ENCODE measurements around the gene MUC3A. TPM values are rescaled to one million over a fixed set of nuclear protein-coding genes. Genes with fewer than 3 reads are reported as not detected.
"Not testable (repeated sequence)": the region's sequence is repeated elsewhere in the genome, so short reads cannot be mapped to it uniquely, and the experiment has no call there.

The MUC3A gene
- total RNA-seq, 1 experiment from 2014 or later = 29.2 TPM

DNA sequence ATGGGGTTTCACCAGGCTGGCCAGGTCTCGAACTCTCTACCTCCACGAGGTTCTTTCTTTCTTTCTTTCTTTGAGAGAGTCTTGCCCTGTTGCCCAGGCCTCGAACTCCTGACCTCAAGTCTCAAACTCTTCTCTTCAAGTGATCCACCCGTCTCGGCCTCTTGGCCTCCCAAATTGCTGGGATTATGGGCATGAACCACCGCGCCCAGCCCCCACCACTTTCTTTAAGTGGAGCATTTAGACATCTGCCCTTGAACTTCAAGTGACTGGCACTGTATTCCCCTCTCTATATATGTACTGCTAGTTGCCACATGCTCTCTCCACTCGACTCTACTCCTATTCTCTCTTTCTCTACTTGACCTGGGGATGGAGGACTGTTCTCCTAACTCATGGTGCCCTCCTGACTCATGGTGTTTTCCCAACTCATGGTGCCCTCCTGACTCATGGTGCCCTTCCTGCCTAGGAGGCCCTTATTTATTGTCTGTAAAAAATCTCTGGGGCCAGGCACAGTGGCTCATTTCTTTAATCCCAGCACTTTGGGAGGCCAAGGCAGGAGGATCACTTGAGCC lies 34.4 kb upstream of the MUC3A start:
- Histone ChIP-seq H4K91ac (ENCODE audit: insufficient read length, low read depth, low read length) (no peak overlapping the region), H3K4me2 (ENCODE audit: insufficient read depth, insufficient read length, low read length) (no peak overlapping the region), H2BK12ac (ENCODE audit: insufficient read length, low read depth, low read length) (no peak overlapping the region), H3K79me2 (ENCODE audit: insufficient read depth, low read length) (no peaks in the 10 kb centered on the region), H3K4ac (ENCODE audit: low read depth, low read length) (no peak overlapping the region), H2BK120ac (ENCODE audit: low read depth, low read length, poor library complexity, severe bottlenecking) (no peak overlapping the region), H3K14ac (ENCODE audit: insufficient read depth, low read length) (no peak overlapping the region), H3K23ac (ENCODE audit: insufficient read length, low read depth, low read length) (no peak overlapping the region), H3T11ph (ENCODE audit: low read length) (no peak overlapping the region), H3K79me1 (ENCODE audit: insufficient read depth, low read depth, low read length, poor library complexity, severe bottlenecking) (no peaks in the 10 kb centered on the region), H3K9ac (ENCODE audit: extremely low read depth, insufficient read length, low read length) (no peak overlapping the region), H3K4me1 (ENCODE audit: insufficient read depth, low read length) (0 out of 2 replicates have a peak, but pooled peaks cover 2% of the 10 kb centered on the region), H3K23me2 (ENCODE audit: insufficient read length, low read depth, low read length, poor library complexity, severe bottlenecking) (no peaks in the 10 kb centered on the region), H3K9me3 (ENCODE audit: control insufficient read depth, low read depth, low read length) (no peaks in the 10 kb centered on the region), H2AK5ac (ENCODE audit: insufficient read length, low read length) (no peak overlapping the region), H4K8ac (replicated peaks; ENCODE audit: insufficient read length, low read depth, low read length) (no peak overlapping the region), H4K20me1 (ENCODE audit: control insufficient read depth, insufficient read depth, insufficient read length) (no peaks in the 10 kb centered on the region), H4K5ac (ENCODE audit: insufficient read length, low read depth, low read length) (no peak overlapping the region), H3K18ac (ENCODE audit: insufficient read length, low read depth, low read length) (no peak overlapping the region), H2BK15ac (ENCODE audit: low read depth, low read length) (no peak overlapping the region), H3K27me3 (ENCODE audit: insufficient read depth, low read length) (no peaks in the 10 kb centered on the region), H2BK5ac (ENCODE audit: insufficient read length, low read length) (no peak overlapping the region), H3K56ac (ENCODE audit: insufficient read length, low read depth, low read length) (no peak overlapping the region), H2AFZ (ENCODE audit: low read length) (no peak overlapping the region), H2BK20ac (ENCODE audit: low read depth, low read length, poor library complexity, severe bottlenecking) (no peak overlapping the region), H3K27ac (ENCODE audit: insufficient read length, low read depth, low read length) (no peak overlapping the region)
- DNase-seq = no peak
- Mint-ChIP-seq H3K27me3 (ENCODE audit: low read depth) (no peaks in the 10 kb centered on the region; the same call in 1 of the 2 replicates), H3K9me3 (no peaks in the 10 kb centered on the region; a peak in 2 of 5 replicates), H3K36me3 (ENCODE audit: insufficient read depth in 1 of 3, low read depth in 3 of 3) (no peaks in the 10 kb centered on the region; a peak in 1 of 7 replicates), H3K4me1 (peaks cover 12 to 20% of the 10 kb centered on the region in 2 experiments), H3K27ac (no peak overlapping the region), H3K4me3 (no peak overlapping the region)
- TF ChIP-seq, protein P1, sequence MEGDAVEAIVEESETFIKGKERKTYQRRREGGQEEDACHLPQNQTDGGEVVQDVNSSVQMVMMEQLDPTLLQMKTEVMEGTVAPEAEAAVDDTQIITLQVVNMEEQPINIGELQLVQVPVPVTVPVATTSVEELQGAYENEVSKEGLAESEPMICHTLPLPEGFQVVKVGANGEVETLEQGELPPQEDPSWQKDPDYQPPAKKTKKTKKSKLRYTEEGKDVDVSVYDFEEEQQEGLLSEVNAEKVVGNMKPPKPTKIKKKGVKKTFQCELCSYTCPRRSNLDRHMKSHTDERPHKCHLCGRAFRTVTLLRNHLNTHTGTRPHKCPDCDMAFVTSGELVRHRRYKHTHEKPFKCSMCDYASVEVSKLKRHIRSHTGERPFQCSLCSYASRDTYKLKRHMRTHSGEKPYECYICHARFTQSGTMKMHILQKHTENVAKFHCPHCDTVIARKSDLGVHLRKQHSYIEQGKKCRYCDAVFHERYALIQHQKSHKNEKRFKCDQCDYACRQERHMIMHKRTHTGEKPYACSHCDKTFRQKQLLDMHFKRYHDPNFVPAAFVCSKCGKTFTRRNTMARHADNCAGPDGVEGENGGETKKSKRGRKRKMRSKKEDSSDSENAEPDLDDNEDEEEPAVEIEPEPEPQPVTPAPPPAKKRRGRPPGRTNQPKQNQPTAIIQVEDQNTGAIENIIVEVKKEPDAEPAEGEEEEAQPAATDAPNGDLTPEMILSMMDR (conservative IDR thresholded peaks at IDR 0.05) = no peak
- no CpG with 5 or more reads among the region's 8 CpGs for WGBS (ENCODE audit: extremely low coverage, insufficient read length, low lambda C conversion rate)

- H2AK5ac ChIP-seq (ENCODE audit: insufficient read length, low read length); H2BK5ac ChIP-seq (ENCODE audit: insufficient read length, low read length); H3K79me1 ChIP-seq (ENCODE audit: insufficient read depth, low read depth, low read length, poor library complexity, severe bottlenecking); H2BK15ac ChIP-seq (ENCODE audit: low read depth, low read length); H3K56ac ChIP-seq (ENCODE audit: insufficient read length, low read depth, low read length); H3K27me3 ChIP-seq (ENCODE audit: insufficient read depth, low read length); H3K79me2 ChIP-seq (ENCODE audit: insufficient read depth, low read length); H3K9me3 ChIP-seq (ENCODE audit: control insufficient read depth, low read depth, low read length); H3K14ac ChIP-seq (ENCODE audit: insufficient read depth, low read length); H2BK120ac ChIP-seq (ENCODE audit: low read depth, low read length, poor library complexity, severe bottlenecking); H3K27me3 Mint-ChIP-seq (ENCODE audit: low read depth); H3K23ac ChIP-seq (ENCODE audit: insufficient read length, low read depth, low read length); H3K4ac ChIP-seq (ENCODE audit: low read depth, low read length); H3T11ph ChIP-seq (ENCODE audit: low read length); H3K4me3 Mint-ChIP-seq; H3K4me1 ChIP-seq (ENCODE audit: insufficient read depth, low read length); H3K9ac ChIP-seq (ENCODE audit: extremely low read depth, insufficient read length, low read length); H3K4me2 ChIP-seq (ENCODE audit: insufficient read depth, insufficient read length, low read length); H4K91ac ChIP-seq (ENCODE audit: insufficient read length, low read depth, low read length); H4K5ac ChIP-seq (ENCODE audit: insufficient read length, low read depth, low read length); DNase-seq; H2BK20ac ChIP-seq (ENCODE audit: low read depth, low read length, poor library complexity, severe bottlenecking); H3K27ac ChIP-seq (ENCODE audit: insufficient read length, low read depth, low read length); H4K20me1 ChIP-seq (ENCODE audit: control insufficient read depth, insufficient read depth, insufficient read length); H2AFZ ChIP-seq (ENCODE audit: low read length); H3K9me3 Mint-ChIP-seq; H3K18ac ChIP-seq (ENCODE audit: insufficient read length, low read depth, low read length); H4K8ac ChIP-seq (replicated peaks; ENCODE audit: insufficient read length, low read depth, low read length); H3K36me3 Mint-ChIP-seq (ENCODE audit: insufficient read depth in 1 of 3, low read depth in 3 of 3); H3K23me2 ChIP-seq (ENCODE audit: insufficient read length, low read depth, low read length, poor library complexity, severe bottlenecking); H2BK12ac ChIP-seq (ENCODE audit: insufficient read length, low read depth, low read length): not testable (repeated sequence)
- H3K4me1 Mint-ChIP-seq = peaks cover 38 to 45% of the 10 kb centered on the region in 2 experiments
- H3K27ac Mint-ChIP-seq = peak overlapping the region in 1 of 3 experiments; percentile 33; a peak in 1 of 7 replicates
- WGBS (ENCODE audit: extremely low coverage, insufficient read length, low lambda C conversion rate) = no CpG with 5 or more reads among the region's 5 CpGs
Observed at GRCh38 chr7:100919335-100919734, 30.0 kb upstream of the MUC3A start.

Measured in H9 (cell line).